ENCODE measurements around the gene SMAD9.

DNA sequence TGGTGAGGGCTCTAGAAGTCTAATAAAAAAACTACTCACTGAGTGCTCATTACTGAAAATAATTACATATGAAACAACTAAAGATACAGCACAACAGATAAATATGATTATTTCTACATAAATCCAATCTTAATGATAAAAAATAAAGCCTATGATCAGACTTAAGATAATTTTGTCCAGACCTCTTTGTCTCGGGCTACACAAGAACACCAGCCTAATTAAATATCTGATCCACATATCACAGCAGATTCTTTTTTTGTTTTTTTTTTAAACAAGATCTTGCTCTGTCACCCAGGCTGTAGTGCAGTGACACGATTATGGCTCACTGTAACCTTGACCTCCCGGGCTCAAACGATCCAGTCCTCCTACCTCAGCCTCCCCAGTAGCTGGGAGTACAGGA, 30.3 kb upstream of the SMAD9 start:
- TF ChIP-seq, protein P1, sequence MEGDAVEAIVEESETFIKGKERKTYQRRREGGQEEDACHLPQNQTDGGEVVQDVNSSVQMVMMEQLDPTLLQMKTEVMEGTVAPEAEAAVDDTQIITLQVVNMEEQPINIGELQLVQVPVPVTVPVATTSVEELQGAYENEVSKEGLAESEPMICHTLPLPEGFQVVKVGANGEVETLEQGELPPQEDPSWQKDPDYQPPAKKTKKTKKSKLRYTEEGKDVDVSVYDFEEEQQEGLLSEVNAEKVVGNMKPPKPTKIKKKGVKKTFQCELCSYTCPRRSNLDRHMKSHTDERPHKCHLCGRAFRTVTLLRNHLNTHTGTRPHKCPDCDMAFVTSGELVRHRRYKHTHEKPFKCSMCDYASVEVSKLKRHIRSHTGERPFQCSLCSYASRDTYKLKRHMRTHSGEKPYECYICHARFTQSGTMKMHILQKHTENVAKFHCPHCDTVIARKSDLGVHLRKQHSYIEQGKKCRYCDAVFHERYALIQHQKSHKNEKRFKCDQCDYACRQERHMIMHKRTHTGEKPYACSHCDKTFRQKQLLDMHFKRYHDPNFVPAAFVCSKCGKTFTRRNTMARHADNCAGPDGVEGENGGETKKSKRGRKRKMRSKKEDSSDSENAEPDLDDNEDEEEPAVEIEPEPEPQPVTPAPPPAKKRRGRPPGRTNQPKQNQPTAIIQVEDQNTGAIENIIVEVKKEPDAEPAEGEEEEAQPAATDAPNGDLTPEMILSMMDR (IDR thresholded peaks at IDR 0.05; ENCODE audit: poor library complexity) = no peak
- TF ChIP-seq EZH2 (IDR thresholded peaks at IDR 0.05; ENCODE audit: borderline replicate concordance) = no peak
- no peak for TF ChIP-seq EZH2phosphoT487 (IDR thresholded peaks at IDR 0.05; ENCODE audit: low read depth, severe bottlenecking, unreplicated experiment)
